Caco-2 (cell line): ENCODE data around the gene HMCES. TPM values are rescaled to one million over a fixed set of nuclear protein-coding genes. Genes with fewer than 3 reads are reported as not detected.
"Not testable (repeated sequence)": the region's sequence is repeated elsewhere in the genome, so short reads cannot be mapped to it uniquely, and the experiment has no call there.

ENCODE experiments used
- BruUV-seq: library from RNA; stranded (reverse); fragments of 400-500 nt; replicated peaks from 2 replicates; lab custom pipeline; 2021; lab: Mats Ljungman, UMichigan
- CTCF ChIA-PET: fragments of 300-600 bp; sonication (Branson Sonifier 250); formaldehyde crosslinking; loops from one replicate; lab custom pipeline; 2022; ENCODE audit warnings: antibody characterized with exemption; lab: Charles Lee
- POLR2A ChIA-PET: fragments of 300-600 bp; sonication (Branson Sonifier 250); formaldehyde crosslinking; loops from one replicate; lab custom pipeline; 2022; ENCODE audit warnings: antibody characterized with exemption; lab: Charles Lee
- DNase-seq, 2 experiments: peaks; one replicate each; pipeline versions ENCODE4 v3.0.0 to v3.0.0-alpha.2; 2020 to 2022
- H3K27me3 ChIP-seq: replicated peaks from 2 replicates; pipeline ENCODE4 v1.6.0; 2011; ENCODE audit warnings: low read length; ENCODE audit not compliant: control insufficient read depth, insufficient read depth
- H3K36me3 ChIP-seq: 2 replicates; pipeline ENCODE4 v1.5.1; 2011; ENCODE audit warnings: low read length; ENCODE audit not compliant: control insufficient read depth, insufficient read depth
- H3K4me1 ChIP-seq: fragments of 250-450 bp; sonication (Bioruptor Pico); 2 replicates; pipeline ENCODE4 v1.5.1; 2020; ENCODE audit warnings: mild to moderate bottlenecking
- H3K4me3 ChIP-seq: 2 replicates; pipeline ENCODE4 v1.5.1; 2011; ENCODE audit warnings: low read depth, mild to moderate bottlenecking, control low read depth, low read length
- H3K9me3 ChIP-seq: fragments of 250-450 bp; sonication (Bioruptor Pico); 2 replicates; pipeline ENCODE4 v1.5.1; 2020; ENCODE audit warnings: mild to moderate bottlenecking, moderate library complexity
- H3K27ac Mint-ChIP-seq: one replicate; pipeline ENCODE4 v1.8.0; 2022; ENCODE audit warnings: mixed read lengths; ENCODE audit not compliant: unreplicated experiment
- H3K27me3 Mint-ChIP-seq: one replicate; pipeline ENCODE4 v1.8.0; 2022; ENCODE audit warnings: mixed read lengths; ENCODE audit not compliant: insufficient read depth, unreplicated experiment
- H3K36me3 Mint-ChIP-seq: one replicate; pipeline ENCODE4 v1.8.0; 2022; ENCODE audit warnings: mild to moderate bottlenecking, mixed read lengths; ENCODE audit not compliant: insufficient read depth, unreplicated experiment
- H3K4me1 Mint-ChIP-seq: one replicate; pipeline ENCODE4 v1.8.0; 2022; ENCODE audit warnings: low read depth, mixed read lengths; ENCODE audit not compliant: unreplicated experiment
- H3K4me3 Mint-ChIP-seq: one replicate; pipeline ENCODE4 v1.8.0; 2022; ENCODE audit warnings: mild to moderate bottlenecking, moderate library complexity, mixed read lengths; ENCODE audit not compliant: unreplicated experiment
- H3K9me3 Mint-ChIP-seq: one replicate; pipeline ENCODE4 v1.8.0; 2022; ENCODE audit warnings: mixed read lengths; ENCODE audit not compliant: unreplicated experiment
- CTCF ChIP-seq, 2 experiments: fragments of 200-600 bp in 1 of 2; IDR thresholded peaks; 1 replicate in 1 of 2; 2 replicates in 1 of 2; pipeline versions ENCODE4 v1.5.1 to v1.8.0; 2011 to 2022; ENCODE audit warnings: antibody characterized with exemption in 1 of 2, control low read depth in 1 of 2, inconsistent platforms in 1 of 2, low read depth in 1 of 2, low read length in 1 of 2, mild to moderate bottlenecking in 1 of 2, moderate library complexity in 1 of 2; ENCODE audit not compliant: insufficient read depth in 1 of 2, severe bottlenecking in 1 of 2, unreplicated experiment in 1 of 2
- intact Hi-C: fragments of 100-400 bp; cut with micrococcal nuclease; formaldehyde crosslinking; loops from one replicate; pipeline ENCODE4 v1.10.0; 2022; ENCODE audit not compliant: unreplicated experiment
- total RNA-seq: library from RNA; stranded (reverse); gene quantifications from 2 replicates; pipeline ENCODE4 v1.2.3, GENCODE V29; 2022

HMCES gene
- total RNA-seq, 1 experiment from 2014 or later: 47.7 TPM

GRCh38 chr3:129336093-129336706 lies 57.5 kb downstream of the HMCES start:
- Mint-ChIP-seq H3K4me3 (no peak overlapping the region), H3K27ac (no peak overlapping the region), H3K36me3 (peaks cover 5% of the 10 kb centered on the region), H3K27me3 (no peaks in the 10 kb centered on the region), H3K4me1 (no peaks in the 10 kb centered on the region), H3K9me3 (no peaks in the 10 kb centered on the region)
- Histone ChIP-seq H3K4me1 (no peaks in the 10 kb centered on the region), H3K36me3 (no peaks in the 10 kb centered on the region; the same call in 1 of the 2 replicates), H3K4me3 (no peak overlapping the region), H3K27me3 (no peaks in the 10 kb centered on the region), H3K9me3 (no peaks in the 10 kb centered on the region)
- CTCF ChIA-PET: no interaction called here
- DNase-seq: no peak
- POLR2A ChIA-PET: interaction anchor here (0.6 kb wide), 1 partner anchor 20 kb away, joined by 7 read pairs; a partner anchor contains a TSS
- no peak for TF ChIP-seq CTCF (IDR thresholded peaks at IDR 0.05; ENCODE audit: insufficient read depth in 1 of 2, low read depth in 1 of 2, low read length in 1 of 2, severe bottlenecking in 1 of 2, unreplicated experiment in 1 of 2)
- no TSS peak for BruUV-seq
- intact Hi-C loops: no loop called here

- H3K27ac Mint-ChIP-seq, BruUV-seq, H3K36me3 Mint-ChIP-seq, CTCF ChIA-PET, H3K4me1 Mint-ChIP-seq, H3K27me3 ChIP-seq, H3K9me3 ChIP-seq, H3K9me3 Mint-ChIP-seq, H3K36me3 ChIP-seq, H3K4me1 ChIP-seq, H3K4me3 ChIP-seq, POLR2A ChIA-PET, H3K27me3 Mint-ChIP-seq, intact Hi-C loops, DNase-seq, H3K4me3 Mint-ChIP-seq: not testable (repeated sequence)
These were observed 59.0 kb downstream of the HMCES start for GRCh38 chr3:129337719-129338118.

GRCh38 chr3:129339186-129339585 lies 60.5 kb downstream of the HMCES start:
- H3K4me1 Mint-ChIP-seq, BruUV-seq, H3K27me3 ChIP-seq, H3K27ac Mint-ChIP-seq, intact Hi-C loops, H3K4me3 ChIP-seq, H3K4me1 ChIP-seq, POLR2A ChIA-PET, DNase-seq, H3K9me3 Mint-ChIP-seq, H3K36me3 Mint-ChIP-seq, CTCF ChIA-PET, H3K27me3 Mint-ChIP-seq, H3K36me3 ChIP-seq, H3K4me3 Mint-ChIP-seq, H3K9me3 ChIP-seq: not testable (repeated sequence)

GRCh38 chr3:129339833-129340232 lies 61.2 kb downstream of the HMCES start:
- H3K4me1 ChIP-seq, H3K27me3 ChIP-seq, H3K36me3 Mint-ChIP-seq, H3K27ac Mint-ChIP-seq, H3K9me3 Mint-ChIP-seq, DNase-seq, POLR2A ChIA-PET, H3K4me1 Mint-ChIP-seq, H3K4me3 ChIP-seq, CTCF ChIA-PET, H3K36me3 ChIP-seq, H3K4me3 Mint-ChIP-seq, H3K27me3 Mint-ChIP-seq, H3K9me3 ChIP-seq, intact Hi-C loops, BruUV-seq: not testable (repeated sequence)
